Effector memory CD4-positive, alpha-beta T cell (primary cell): ENCODE measurements around the gene TMEM201.

Experiments
- DNase-seq, 3 donors: peaks; one replicate each; pipeline ENCODE4 v3.0.0-alpha.2; 2020
- H3K27ac ChIP-seq: 2 replicates; pipeline ENCODE4 v1.7.0; 2013; ENCODE audit warnings: mild to moderate bottlenecking, low read length, moderate library complexity; ENCODE audit not compliant: insufficient read depth, poor library complexity, severe bottlenecking
- H3K27me3 ChIP-seq: replicated peaks from 2 replicates; pipeline ENCODE4 v1.7.0; 2013; ENCODE audit warnings: mild to moderate bottlenecking, low read length; ENCODE audit not compliant: insufficient read depth, control insufficient read depth, poor library complexity, severe bottlenecking
- H3K36me3 ChIP-seq: 2 replicates; pipeline ENCODE4 v1.7.0; 2013; ENCODE audit warnings: mild to moderate bottlenecking, low read length, moderate library complexity; ENCODE audit not compliant: control insufficient read depth, insufficient read depth
- H3K4me1 ChIP-seq: 2 replicates; pipeline ENCODE4 v1.7.0; 2013; ENCODE audit warnings: low read length, mild to moderate bottlenecking; ENCODE audit not compliant: control insufficient read depth, insufficient read depth, poor library complexity, severe bottlenecking
- H3K4me3 ChIP-seq: 2 replicates; pipeline ENCODE4 v1.7.0; 2013; ENCODE audit warnings: low read length, low read depth, mild to moderate bottlenecking; ENCODE audit not compliant: insufficient read depth, poor library complexity, severe bottlenecking
- H3K9me3 ChIP-seq: 2 replicates; pipeline ENCODE4 v1.7.0; 2013; ENCODE audit warnings: mild to moderate bottlenecking, low read length, moderate library complexity; ENCODE audit not compliant: control insufficient read depth

Gene TMEM201

GRCh38 chr1:9606458-9606857 is 17.7 kb downstream of the TMEM201 start:
- H3K27me3 ChIP-seq = no peaks in the 10 kb centered on the region
- no peak overlapping the region for H3K4me3 ChIP-seq
- DNase-seq = no peak
- no peak overlapping the region for H3K27ac ChIP-seq
- no peaks in the 10 kb centered on the region for H3K4me1 ChIP-seq
- peaks cover 4% of the 10 kb centered on the region for H3K36me3 ChIP-seq
- no peaks in the 10 kb centered on the region for H3K9me3 ChIP-seq

GRCh38 chr1:9606948-9607347 is 18.2 kb downstream of the TMEM201 start:
- no peak overlapping the region for H3K4me3 ChIP-seq
- no peaks in the 10 kb centered on the region for H3K9me3 ChIP-seq
- no peaks in the 10 kb centered on the region for H3K36me3 ChIP-seq

GRCh38 chr1:9607352-9607751 is 18.6 kb downstream of the TMEM201 start:
- Histone ChIP-seq H3K27me3 (no peaks in the 10 kb centered on the region), H3K4me3 (no peak overlapping the region), H3K36me3 (no peaks in the 10 kb centered on the region), H3K27ac (no peak overlapping the region), H3K9me3 (no peaks in the 10 kb centered on the region), H3K4me1 (no peaks in the 10 kb centered on the region)
- DNase-seq = no peak

More at GRCh38 chr1:9606948-9607347, 18.2 kb downstream of the TMEM201 start:
- DNase-seq = no peak
- Histone ChIP-seq H3K27ac (no peak overlapping the region), H3K27me3 (no peaks in the 10 kb centered on the region), H3K4me1 (no peaks in the 10 kb centered on the region)

- H3K36me3 ChIP-seq = peaks cover 9% of the 10 kb centered on the region
- DNase-seq = no peak
- no peak overlapping the region for H3K4me3 ChIP-seq
These were observed 21.3 kb downstream of the TMEM201 start for GRCh38 chr1:9609998-9610397.

GRCh38 chr1:9610548-9610947 is 21.8 kb downstream of the TMEM201 start:
- Histone ChIP-seq H3K4me1 (no peaks in the 10 kb centered on the region), H3K9me3 (no peaks in the 10 kb centered on the region), H3K36me3 (peaks cover 9% of the 10 kb centered on the region), H3K27me3 (no peaks in the 10 kb centered on the region), H3K4me3 (no peak overlapping the region), H3K27ac (no peak overlapping the region)
- no peak for DNase-seq

More at GRCh38 chr1:9609998-9610397, 21.3 kb downstream of the TMEM201 start:
- H3K27ac ChIP-seq = no peak overlapping the region
- H3K9me3 ChIP-seq = no peaks in the 10 kb centered on the region
- H3K4me1 ChIP-seq = no peaks in the 10 kb centered on the region
- no peaks in the 10 kb centered on the region for H3K27me3 ChIP-seq

- Histone ChIP-seq H3K4me1 (no peaks in the 10 kb centered on the region), H3K36me3 (peaks cover 9% of the 10 kb centered on the region), H3K27ac (no peak overlapping the region), H3K27me3 (no peaks in the 10 kb centered on the region), H3K4me3 (no peak overlapping the region), H3K9me3 (no peaks in the 10 kb centered on the region)
- no peak for DNase-seq
These were observed 23.0 kb downstream of the TMEM201 start for GRCh38 chr1:9611716-9612115.

- DNase-seq = no peak
- Histone ChIP-seq H3K36me3 (peaks cover 9% of the 10 kb centered on the region), H3K27me3 (no peaks in the 10 kb centered on the region), H3K4me3 (no peak overlapping the region), H3K4me1 (no peaks in the 10 kb centered on the region), H3K9me3 (no peaks in the 10 kb centered on the region), H3K27ac (no peak overlapping the region)
These were observed 23.6 kb downstream of the TMEM201 start for GRCh38 chr1:9612162-9612845.

GRCh38 chr1:9612871-9613624 is 24.3 kb downstream of the TMEM201 start:
- no peaks in the 10 kb centered on the region for H3K9me3 ChIP-seq
- no peak overlapping the region for H3K27ac ChIP-seq
- no peaks in the 10 kb centered on the region for H3K27me3 ChIP-seq
- H3K4me1 ChIP-seq = no peaks in the 10 kb centered on the region
- H3K36me3 ChIP-seq = peaks cover 9% of the 10 kb centered on the region
- no peak for DNase-seq
- H3K4me3 ChIP-seq = no peak overlapping the region

GRCh38 chr1:9613625-9614299 is 25.1 kb downstream of the TMEM201 start:
- Histone ChIP-seq H3K36me3 (peaks cover 9% of the 10 kb centered on the region), H3K27ac (no peak overlapping the region), H3K9me3 (no peaks in the 10 kb centered on the region)

More at GRCh38 chr1:9613625-9614299, 25.1 kb downstream of the TMEM201 start:
- no peak overlapping the region for H3K4me3 ChIP-seq
- no peaks in the 10 kb centered on the region for H3K4me1 ChIP-seq
- no peak for DNase-seq
- no peaks in the 10 kb centered on the region for H3K27me3 ChIP-seq
